Measurements from ENCODE around the gene IFRD2. TPM values are rescaled to one million over a fixed set of nuclear protein-coding genes. Genes with fewer than 3 reads are reported as not detected.

The IFRD2 gene
- total and polyA plus RNA-seq, 2 experiments from 2014 or later, result 80.8 to 91.5 TPM

- H3F3A ChIP-seq (replicated peaks; ENCODE audit: low read depth), result peaks cover 37% of the 10 kb centered on the region; the same call in 1 of the 2 replicates
- TF ChIP-seq EZH2phosphoT487 (IDR thresholded peaks at IDR 0.05; ENCODE audit: unreplicated experiment) (no peak), ETS1 (IDR thresholded peaks at IDR 0.05) (no peak), CREB1 (CRISPR knock-in tag; IDR thresholded peaks at IDR 0.05; ENCODE audit: low read depth) (no peak), ZNF331 (CRISPR knock-in tag; IDR thresholded peaks at IDR 0.05; ENCODE audit: low read depth) (no peak), EZH2 (IDR thresholded peaks at IDR 0.05; ENCODE audit: low read depth, unreplicated experiment) (no peak), POLR2AphosphoS5 (IDR thresholded peaks at IDR 0.05; ENCODE audit: low read depth) (no peak), ZNF114 (CRISPR knock-in tag; IDR thresholded peaks at IDR 0.05) (no peak), NANOG (IDR thresholded peaks at IDR 0.05; ENCODE audit: borderline replicate concordance) (no peak), STAT1 (IDR thresholded peaks at IDR 0.05; ENCODE audit: unreplicated experiment) (no peak), ZNF462 (CRISPR knock-in tag; IDR thresholded peaks at IDR 0.05) (no peak), JUNB (IDR thresholded peaks at IDR 0.05; ENCODE audit: unreplicated experiment) (no peak)
- TF ChIP-seq, protein P1, sequence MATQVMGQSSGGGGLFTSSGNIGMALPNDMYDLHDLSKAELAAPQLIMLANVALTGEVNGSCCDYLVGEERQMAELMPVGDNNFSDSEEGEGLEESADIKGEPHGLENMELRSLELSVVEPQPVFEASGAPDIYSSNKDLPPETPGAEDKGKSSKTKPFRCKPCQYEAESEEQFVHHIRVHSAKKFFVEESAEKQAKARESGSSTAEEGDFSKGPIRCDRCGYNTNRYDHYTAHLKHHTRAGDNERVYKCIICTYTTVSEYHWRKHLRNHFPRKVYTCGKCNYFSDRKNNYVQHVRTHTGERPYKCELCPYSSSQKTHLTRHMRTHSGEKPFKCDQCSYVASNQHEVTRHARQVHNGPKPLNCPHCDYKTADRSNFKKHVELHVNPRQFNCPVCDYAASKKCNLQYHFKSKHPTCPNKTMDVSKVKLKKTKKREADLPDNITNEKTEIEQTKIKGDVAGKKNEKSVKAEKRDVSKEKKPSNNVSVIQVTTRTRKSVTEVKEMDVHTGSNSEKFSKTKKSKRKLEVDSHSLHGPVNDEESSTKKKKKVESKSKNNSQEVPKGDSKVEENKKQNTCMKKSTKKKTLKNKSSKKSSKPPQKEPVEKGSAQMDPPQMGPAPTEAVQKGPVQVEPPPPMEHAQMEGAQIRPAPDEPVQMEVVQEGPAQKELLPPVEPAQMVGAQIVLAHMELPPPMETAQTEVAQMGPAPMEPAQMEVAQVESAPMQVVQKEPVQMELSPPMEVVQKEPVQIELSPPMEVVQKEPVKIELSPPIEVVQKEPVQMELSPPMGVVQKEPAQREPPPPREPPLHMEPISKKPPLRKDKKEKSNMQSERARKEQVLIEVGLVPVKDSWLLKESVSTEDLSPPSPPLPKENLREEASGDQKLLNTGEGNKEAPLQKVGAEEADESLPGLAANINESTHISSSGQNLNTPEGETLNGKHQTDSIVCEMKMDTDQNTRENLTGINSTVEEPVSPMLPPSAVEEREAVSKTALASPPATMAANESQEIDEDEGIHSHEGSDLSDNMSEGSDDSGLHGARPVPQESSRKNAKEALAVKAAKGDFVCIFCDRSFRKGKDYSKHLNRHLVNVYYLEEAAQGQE (IDR thresholded peaks at IDR 0.05; ENCODE audit: unreplicated experiment), result no peak
- TF ChIP-seq, protein P2, sequence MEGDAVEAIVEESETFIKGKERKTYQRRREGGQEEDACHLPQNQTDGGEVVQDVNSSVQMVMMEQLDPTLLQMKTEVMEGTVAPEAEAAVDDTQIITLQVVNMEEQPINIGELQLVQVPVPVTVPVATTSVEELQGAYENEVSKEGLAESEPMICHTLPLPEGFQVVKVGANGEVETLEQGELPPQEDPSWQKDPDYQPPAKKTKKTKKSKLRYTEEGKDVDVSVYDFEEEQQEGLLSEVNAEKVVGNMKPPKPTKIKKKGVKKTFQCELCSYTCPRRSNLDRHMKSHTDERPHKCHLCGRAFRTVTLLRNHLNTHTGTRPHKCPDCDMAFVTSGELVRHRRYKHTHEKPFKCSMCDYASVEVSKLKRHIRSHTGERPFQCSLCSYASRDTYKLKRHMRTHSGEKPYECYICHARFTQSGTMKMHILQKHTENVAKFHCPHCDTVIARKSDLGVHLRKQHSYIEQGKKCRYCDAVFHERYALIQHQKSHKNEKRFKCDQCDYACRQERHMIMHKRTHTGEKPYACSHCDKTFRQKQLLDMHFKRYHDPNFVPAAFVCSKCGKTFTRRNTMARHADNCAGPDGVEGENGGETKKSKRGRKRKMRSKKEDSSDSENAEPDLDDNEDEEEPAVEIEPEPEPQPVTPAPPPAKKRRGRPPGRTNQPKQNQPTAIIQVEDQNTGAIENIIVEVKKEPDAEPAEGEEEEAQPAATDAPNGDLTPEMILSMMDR (conservative IDR thresholded peaks at IDR 0.05; ENCODE audit: low read depth in 2 of 2), result no peak
- ATAC-seq (no peak), DNase-seq (ENCODE audit: low spot score) (no peak)
- H3K36me3 Mint-ChIP-seq (ENCODE audit: low read depth), result peaks cover 25% of the 10 kb centered on the region
- 0 out of 2 replicates have a peak overlapping the region, but pooled peaks have one; percentile 34 for H3K27ac Mint-ChIP-seq
- no peak overlapping the region for H3K4me2 ChIP-seq
- H3K79me2 ChIP-seq (replicated peaks; ENCODE audit: insufficient read depth), result peaks cover 21% of the 10 kb centered on the region
- H4K20me1 ChIP-seq (replicated peaks; ENCODE audit: insufficient read depth), result peaks cover 10% of the 10 kb centered on the region; the same call in 1 of the 2 replicates
- H3K4me3 Mint-ChIP-seq, result peak overlapping the region; percentile 38; the same call in 1 of the 3 replicates
- no peaks in the 10 kb centered on the region for H3K9me3 Mint-ChIP-seq
- no peaks in the 10 kb centered on the region for H3K27me3 ChIP-seq (ENCODE audit: insufficient read depth)
- H3K36me3 ChIP-seq (ENCODE audit: insufficient read depth), result no peaks in the 10 kb centered on the region; the same call in 1 of the 2 replicates
- H3K27me3 Mint-ChIP-seq (ENCODE audit: insufficient read depth, low read depth, poor library complexity), result peaks cover 16% of the 10 kb centered on the region
- peaks cover 35% of the 10 kb centered on the region for H3K4me1 Mint-ChIP-seq
- H3K27ac ChIP-seq (ENCODE audit: low read depth), result no peak overlapping the region
- no peaks in the 10 kb centered on the region for H3K9me2 ChIP-seq (ENCODE audit: insufficient read depth)
- H3K4me1 ChIP-seq (ENCODE audit: insufficient read depth), result peaks cover 23% of the 10 kb centered on the region
- no peak overlapping the region for H2AFZ ChIP-seq
- no peak overlapping the region for H3K4me3 ChIP-seq
These were observed 32.9 kb upstream of the IFRD2 start for GRCh38 chr3:50325113-50325480.

Data from GM23338 (cell line).